ENCODE data around the gene CNNM1.

CNNM1 gene

GRCh38 chr10:99432047-99432446, 102.9 kb downstream of the CNNM1 start:
- H3K9me3 ChIP-seq (ENCODE audit: control insufficient read depth, insufficient read depth, low read length) = no peaks in the 10 kb centered on the region
- peak overlapping the region; percentile 95 for H3K4me2 ChIP-seq (ENCODE audit: low read length)
- peaks cover 27% of the 10 kb centered on the region for H3K4me1 ChIP-seq (ENCODE audit: control insufficient read depth, low read length)
- H3K27me3 ChIP-seq (ENCODE audit: control insufficient read depth, low read length) = no peaks in the 10 kb centered on the region
- TF ChIP-seq CTCF (IDR thresholded peaks at IDR 0.05; ENCODE audit: low read depth, low read length, poor library complexity, severe bottlenecking) (no peak), EZH2phosphoT487 (IDR thresholded peaks at IDR 0.05; ENCODE audit: borderline replicate concordance, low read length) (no peak)
- no peaks in the 10 kb centered on the region for H3K9me2 ChIP-seq (replicated peaks; ENCODE audit: control insufficient read depth, low read length)
- no peaks in the 10 kb centered on the region for H4K20me1 ChIP-seq (ENCODE audit: control insufficient read depth, insufficient read depth, low read depth, low read length)
- peaks cover 6% of the 10 kb centered on the region; the same call in 1 of the 2 replicates for H3F3A ChIP-seq (ENCODE audit: control insufficient read depth, insufficient read depth)
- no peak overlapping the region for H3K27ac ChIP-seq (ENCODE audit: low read depth, low read length)
- H3K79me2 ChIP-seq (ENCODE audit: control insufficient read depth, low read length) = peaks cover 62% of the 10 kb centered on the region
- peaks cover 18% of the 10 kb centered on the region; the same call in 1 of the 2 replicates for H3K36me3 ChIP-seq (ENCODE audit: control insufficient read depth, low read length)
- H3K4me3 ChIP-seq (ENCODE audit: low read length) = peak overlapping the region; percentile 98

- Histone ChIP-seq H3K4me2 (ENCODE audit: low read length) (no peak overlapping the region; the same call in 1 of the 2 replicates), H3K9me3 (ENCODE audit: control insufficient read depth, insufficient read depth, low read length) (no peaks in the 10 kb centered on the region), H3F3A (ENCODE audit: control insufficient read depth, insufficient read depth) (peaks cover 6% of the 10 kb centered on the region; the same call in 1 of the 2 replicates), H4K20me1 (ENCODE audit: control insufficient read depth, insufficient read depth, low read depth, low read length) (no peaks in the 10 kb centered on the region), H3K27ac (ENCODE audit: low read depth, low read length) (no peak overlapping the region), H3K9me2 (replicated peaks; ENCODE audit: control insufficient read depth, low read length) (no peaks in the 10 kb centered on the region), H3K36me3 (ENCODE audit: control insufficient read depth, low read length) (peaks cover 22% of the 10 kb centered on the region; the same call in 1 of the 2 replicates), H3K4me1 (ENCODE audit: control insufficient read depth, low read length) (peaks cover 27% of the 10 kb centered on the region), H3K4me3 (ENCODE audit: low read length) (no peak overlapping the region), H3K79me2 (ENCODE audit: control insufficient read depth, low read length) (peaks cover 57% of the 10 kb centered on the region), H3K27me3 (ENCODE audit: control insufficient read depth, low read length) (no peaks in the 10 kb centered on the region)
- no peak for TF ChIP-seq EZH2phosphoT487 (IDR thresholded peaks at IDR 0.05; ENCODE audit: borderline replicate concordance, low read length)
- TF ChIP-seq CTCF (IDR thresholded peaks at IDR 0.05; ENCODE audit: low read depth, low read length, poor library complexity, severe bottlenecking) = no peak
Observed at GRCh38 chr10:99432881-99433280, 103.7 kb downstream of the CNNM1 start.

GRCh38 chr10:99433378-99434020, 104.3 kb downstream of the CNNM1 start:
- Histone ChIP-seq H3K9me2 (replicated peaks; ENCODE audit: control insufficient read depth, low read length) (no peaks in the 10 kb centered on the region), H3F3A (ENCODE audit: control insufficient read depth, insufficient read depth) (peaks cover 6% of the 10 kb centered on the region; the same call in 1 of the 2 replicates), H3K4me1 (ENCODE audit: control insufficient read depth, low read length) (peaks cover 27% of the 10 kb centered on the region), H3K79me2 (ENCODE audit: control insufficient read depth, low read length) (peaks cover 51% of the 10 kb centered on the region), H3K4me3 (ENCODE audit: low read length) (no peak overlapping the region), H3K27ac (ENCODE audit: low read depth, low read length) (no peak overlapping the region), H3K4me2 (ENCODE audit: low read length) (no peak overlapping the region), H3K36me3 (ENCODE audit: control insufficient read depth, low read length) (peaks cover 22% of the 10 kb centered on the region; the same call in 1 of the 2 replicates), H3K9me3 (ENCODE audit: control insufficient read depth, insufficient read depth, low read length) (no peaks in the 10 kb centered on the region), H4K20me1 (ENCODE audit: control insufficient read depth, insufficient read depth, low read depth, low read length) (no peaks in the 10 kb centered on the region), H3K27me3 (ENCODE audit: control insufficient read depth, low read length) (no peaks in the 10 kb centered on the region)
- TF ChIP-seq EZH2phosphoT487 (IDR thresholded peaks at IDR 0.05; ENCODE audit: borderline replicate concordance, low read length) (no peak), CTCF (IDR thresholded peaks at IDR 0.05; ENCODE audit: low read depth, low read length, poor library complexity, severe bottlenecking) (peak; percentile 36)
